ENCODE measurements around the gene PDE6C.

Gene PDE6C

GRCh38 chr10:93703066-93703465 lies 90.7 kb downstream of the PDE6C start:
- peak in 2 of 4 experiments; percentile 11 to 18 for DNase-seq

DNA sequence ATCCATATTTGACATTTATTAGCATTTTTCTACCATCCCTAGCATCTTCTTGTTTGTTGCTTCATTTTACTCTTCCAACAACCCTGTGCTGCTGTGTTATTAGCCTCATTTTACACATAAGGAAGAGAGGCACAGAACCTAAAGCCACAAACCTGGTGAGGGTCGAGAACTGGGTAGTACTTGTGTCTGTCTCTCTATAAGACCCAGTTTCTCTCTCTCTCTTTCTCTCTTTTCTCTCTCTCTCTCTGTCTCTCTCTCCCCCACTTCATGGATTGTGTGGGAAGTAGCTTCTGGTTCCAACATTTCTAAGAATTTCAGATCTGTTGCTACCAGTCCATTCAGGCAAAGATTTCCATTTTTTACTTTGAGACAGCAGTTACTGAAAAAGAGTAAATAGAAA lies 91.5 kb downstream of the PDE6C start:
- DNase-seq, result no peak

DNA sequence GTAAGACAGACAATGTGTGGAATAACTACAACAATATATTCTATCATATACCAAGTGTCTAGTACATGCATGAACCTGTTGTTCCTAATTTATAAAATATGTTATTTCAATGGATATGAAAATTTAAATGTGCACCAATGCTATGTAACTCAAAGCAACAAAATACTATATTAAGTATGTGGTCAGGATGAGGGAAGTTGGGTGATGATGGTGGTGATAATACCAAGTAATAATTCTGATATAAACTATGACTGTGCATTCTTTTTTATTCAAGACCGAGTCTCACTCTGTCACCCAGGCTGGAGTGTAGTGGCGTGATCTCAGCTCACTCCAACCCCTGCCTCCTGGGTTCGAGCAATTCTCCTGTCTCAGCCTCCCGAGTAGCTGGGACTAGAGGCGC lies 92.1 kb downstream of the PDE6C start:
- no peak for DNase-seq

GRCh38 chr10:93707623-93708022 lies 95.3 kb downstream of the PDE6C start:
- DNase-seq, result no peak

- no peak for DNase-seq
These were observed 98.1 kb downstream of the PDE6C start for GRCh38 chr10:93710333-93710909.

DNA sequence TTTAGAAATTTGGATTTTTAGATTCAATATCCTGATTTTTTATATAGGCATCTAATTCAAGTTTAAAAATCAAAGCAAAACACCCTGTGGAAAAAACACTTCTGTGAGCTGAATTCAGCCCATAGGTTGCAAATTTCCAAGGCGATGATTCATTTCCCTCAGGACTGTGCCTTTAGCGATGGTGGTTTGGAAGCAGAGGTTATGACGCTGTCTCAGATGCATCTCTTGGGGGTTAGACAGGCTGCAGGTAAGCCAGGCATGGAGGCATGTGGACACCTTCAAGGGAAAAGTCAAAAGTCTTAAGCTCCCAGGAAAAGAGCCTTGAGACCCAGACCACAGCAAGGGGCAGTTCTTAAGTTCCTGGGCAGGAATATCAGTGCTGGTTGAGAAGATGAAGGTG lies 99.6 kb downstream of the PDE6C start:
- no peak for DNase-seq

DNA sequence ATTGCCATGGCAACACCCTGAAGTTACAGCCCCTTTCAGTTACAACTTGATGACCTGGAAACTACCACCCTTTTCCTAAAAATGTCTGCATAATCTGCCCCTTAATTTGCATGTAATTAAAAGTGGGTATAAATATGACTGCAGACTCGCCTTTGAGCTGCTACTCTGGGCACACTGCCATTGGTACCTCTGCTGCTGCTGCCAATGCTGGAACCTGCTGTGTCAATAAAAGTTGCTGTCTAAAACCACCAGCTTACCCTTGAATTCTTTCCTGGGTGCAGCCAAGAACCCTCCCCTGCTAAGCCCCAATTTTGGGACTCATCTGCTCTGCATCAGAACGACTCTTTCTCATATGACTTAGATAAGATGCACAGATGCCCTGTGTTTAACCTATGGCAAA lies 100.3 kb downstream of the PDE6C start:
- no peak for DNase-seq

GRCh38 chr10:93715345-93715744 lies 103.0 kb downstream of the PDE6C start:
- no peak for DNase-seq

Data from suppressor macrophage (primary cell).